HepG2 (cell line): ENCODE measurements around the gene SYNGR2. TPM values are rescaled to one million over a fixed set of nuclear protein-coding genes. Genes with fewer than 3 reads are reported as not detected.

ENCODE experiments used
- BCL3 ChIP-seq: sonication (generic); formaldehyde crosslinking; IDR thresholded peaks from 2 replicates; pipeline ENCODE4 v1.5.1; 2020; ENCODE audit warnings: mild to moderate bottlenecking, missing genetic modification reagents, moderate library complexity
- BHLHE40 ChIP-seq: IDR thresholded peaks from 2 replicates; pipeline ENCODE4 v1.6.1; 2011; ENCODE audit warnings: low read length, improper control_type of control experiment
- JDP2 ChIP-seq: sonication (generic); formaldehyde crosslinking; IDR thresholded peaks from 2 replicates; pipeline ENCODE4 v1.8.1; 2022; ENCODE audit warnings: missing genetic modification reagents, borderline replicate concordance
- MAF1 ChIP-seq: sonication (generic); formaldehyde crosslinking; IDR thresholded peaks from 2 replicates; pipeline ENCODE4 v1.5.0; 2020; ENCODE audit warnings: missing genetic modification reagents, borderline replicate concordance
- NR2C2 ChIP-seq: sonication (generic); formaldehyde crosslinking; IDR thresholded peaks from 2 replicates; pipeline ENCODE4 v1.4.0; 2020; ENCODE audit warnings: missing genetic modification reagents, mild to moderate bottlenecking, moderate library complexity, borderline replicate concordance
- PAX8 ChIP-seq: sonication (generic); formaldehyde crosslinking; IDR thresholded peaks from 2 replicates; pipeline ENCODE4 v1.8.0; 2022; ENCODE audit warnings: mild to moderate bottlenecking, missing genetic modification reagents, borderline replicate concordance
- PBX2 ChIP-seq: IDR thresholded peaks from 2 replicates; pipeline ENCODE4 v1.6.1; 2016; ENCODE audit warnings: control low read depth
- PHF20 ChIP-seq: sonication (generic); formaldehyde crosslinking; IDR thresholded peaks from 2 replicates; pipeline ENCODE4 v1.5.0; 2020; ENCODE audit warnings: mild to moderate bottlenecking, missing genetic modification reagents
- PHF5A ChIP-seq: IDR thresholded peaks from one replicate; pipeline ENCODE4 v1.6.1; 2018; ENCODE audit warnings: low read depth, missing genetic modification reagents; ENCODE audit not compliant: unreplicated experiment
- POLR2A ChIP-seq, 2 experiments: IDR thresholded peaks; 2 replicates each; pipeline ENCODE4 v1.6.1; 2011; ENCODE audit warnings: low read depth in 2 of 2, low read length in 2 of 2, mild to moderate bottlenecking in 1 of 2, moderate library complexity in 1 of 2; ENCODE audit not compliant: insufficient read depth in 1 of 2
- RAD21 ChIP-seq: fragments of 450-650 bp; formaldehyde crosslinking; IDR thresholded peaks from 2 replicates; pipeline ENCODE4 v1.5.0; 2020; ENCODE audit warnings: mild to moderate bottlenecking
- SP4 ChIP-seq: sonication (generic); formaldehyde crosslinking; IDR thresholded peaks from 2 replicates; pipeline ENCODE4 v1.8.1; 2023; ENCODE audit warnings: mild to moderate bottlenecking, missing genetic modification reagents
- ZC3H13 ChIP-seq: sonication (generic); formaldehyde crosslinking; IDR thresholded peaks from 2 replicates; pipeline ENCODE4 v1.8.1; 2023; ENCODE audit warnings: mild to moderate bottlenecking, missing genetic modification reagents, moderate library complexity
- ZNF326 ChIP-seq: sonication (generic); formaldehyde crosslinking; IDR thresholded peaks from 2 replicates; pipeline ENCODE4 v1.4.0; 2020; ENCODE audit warnings: missing genetic modification reagents, borderline replicate concordance
- ZNF354B ChIP-seq: sonication (generic); formaldehyde crosslinking; IDR thresholded peaks from 2 replicates; pipeline ENCODE4 v1.8.0; 2022; ENCODE audit warnings: mild to moderate bottlenecking, missing genetic modification reagents
- ZNF564 ChIP-seq: sonication (generic); formaldehyde crosslinking; IDR thresholded peaks from 2 replicates; pipeline ENCODE4 v1.8.1; 2023; ENCODE audit warnings: mild to moderate bottlenecking, missing genetic modification reagents
- ZNF646 ChIP-seq: sonication (generic); formaldehyde crosslinking; IDR thresholded peaks from 2 replicates; pipeline ENCODE4 v1.9.0; 2021; ENCODE audit warnings: mild to moderate bottlenecking, missing genetic modification reagents
- ZNF788 ChIP-seq: sonication (generic); formaldehyde crosslinking; IDR thresholded peaks from 2 replicates; pipeline ENCODE4 v1.5.0; 2020; ENCODE audit warnings: mild to moderate bottlenecking, missing genetic modification reagents, borderline replicate concordance
- ZNF879 ChIP-seq: sonication (generic); formaldehyde crosslinking; IDR thresholded peaks from 2 replicates; pipeline ENCODE4 v1.8.1; 2023; ENCODE audit warnings: missing genetic modification reagents
- ZUFSP ChIP-seq: sonication (generic); formaldehyde crosslinking; IDR thresholded peaks from 2 replicates; pipeline ENCODE4 v1.9.0; 2021; ENCODE audit warnings: missing genetic modification reagents, mild to moderate bottlenecking, borderline replicate concordance
- polyA plus RNA-seq, 8 experiments: library from polyadenylated mRNA; depleted of rRNA in 3 of 8; stranded (reverse) in 7 of 8; unstranded in 1 of 8; fragments of >200 nt; fragmentation: Illumina TruSeq in 4 of 8; extraction: Trizol in 4 of 8; gene quantifications; 2 replicates each; pipeline versions ENCODE4 v1.2.1 to v1.2.3, GENCODE V29; 2011 to 2016; ENCODE audit warnings: low read depth in 4 of 8, missing spikeins in 1 of 8, mixed read lengths in 1 of 8; ENCODE audit not compliant: insufficient read depth in 1 of 8
- total RNA-seq, 5 experiments: library from RNA; depleted of rRNA; stranded (reverse); fragments of >200 nt; fragmentation: Illumina TruSeq; extraction: Trizol; gene quantifications; 2 replicates each; pipeline ENCODE4 v1.2.3, GENCODE V29; 2016; ENCODE audit warnings: low read depth in 1 of 5

SYNGR2 gene
- total and polyA plus RNA-seq, 2 of the 13 experiments (the other 11 are each of a cell fraction or from before 2014, with no cell fraction given) = 46.7 to 170 TPM

- no peak; the same call in 1 of the 2 replicates for TF ChIP-seq ZNF326 (CRISPR knock-in tag)
- TF ChIP-seq JDP2 (CRISPR knock-in tag) = no peak
- no peak for TF ChIP-seq PHF5A (CRISPR knock-in tag)
- peak; percentile 52; the same call in 1 of the 2 replicates for TF ChIP-seq SP4 (CRISPR knock-in tag)
- TF ChIP-seq ZUFSP (CRISPR knock-in tag) = no peak
- no peak; the same call in 1 of the 2 replicates for TF ChIP-seq BCL3 (CRISPR knock-in tag)
- no peak for TF ChIP-seq ZNF646 (CRISPR knock-in tag)
- TF ChIP-seq ZNF354B (CRISPR knock-in tag) = peak; percentile 77; the same call in 1 of the 2 replicates
- no peak for TF ChIP-seq ZNF564 (CRISPR knock-in tag)
- TF ChIP-seq PHF20 = peak; percentile 67; the same call in 1 of the 2 replicates
- TF ChIP-seq MAF1 (CRISPR knock-in tag) = no peak
- TF ChIP-seq NR2C2 (CRISPR knock-in tag) = peak; percentile 95
- no peak for TF ChIP-seq PBX2 (CRISPR knock-in tag)
- no peak for TF ChIP-seq PAX8 (CRISPR knock-in tag)
- peak; percentile 10; the same call in 1 of the 2 replicates for TF ChIP-seq RAD21 (CRISPR knock-in tag)
- no peak for TF ChIP-seq BHLHE40
- TF ChIP-seq ZC3H13 (CRISPR knock-in tag) = peak; percentile 79; the same call in 1 of the 2 replicates
- TF ChIP-seq ZNF788 (CRISPR knock-in tag) = no peak
- TF ChIP-seq ZNF879 (CRISPR knock-in tag) = no peak
- TF ChIP-seq POLR2A (IDR thresholded peaks at IDR 0.05; ENCODE audit: insufficient read depth in 1 of 2, low read depth in 2 of 2, low read length in 2 of 2) = peak; percentile 73 to 90
Observed at GRCh38 chr17:78127239-78127887, 41.0 kb upstream of the SYNGR2 start (continued).
